HG03558 (cell line): ENCODE data around the gene TBXA2R.
"Not testable (repeated sequence)": the region's sequence is repeated elsewhere in the genome, so short reads cannot be mapped to it uniquely, and the experiment has no call there.

ENCODE experiments used
- ATAC-seq: cut with Tn5 transposase; IDR thresholded peaks from one replicate; pipeline ENCODE4 v1.9.1; 2021; ENCODE audit warnings: moderate number of reproducible peaks; ENCODE audit not compliant: unreplicated experiment; ENCODE audit errors: extremely low read depth

TBXA2R gene

DNA sequence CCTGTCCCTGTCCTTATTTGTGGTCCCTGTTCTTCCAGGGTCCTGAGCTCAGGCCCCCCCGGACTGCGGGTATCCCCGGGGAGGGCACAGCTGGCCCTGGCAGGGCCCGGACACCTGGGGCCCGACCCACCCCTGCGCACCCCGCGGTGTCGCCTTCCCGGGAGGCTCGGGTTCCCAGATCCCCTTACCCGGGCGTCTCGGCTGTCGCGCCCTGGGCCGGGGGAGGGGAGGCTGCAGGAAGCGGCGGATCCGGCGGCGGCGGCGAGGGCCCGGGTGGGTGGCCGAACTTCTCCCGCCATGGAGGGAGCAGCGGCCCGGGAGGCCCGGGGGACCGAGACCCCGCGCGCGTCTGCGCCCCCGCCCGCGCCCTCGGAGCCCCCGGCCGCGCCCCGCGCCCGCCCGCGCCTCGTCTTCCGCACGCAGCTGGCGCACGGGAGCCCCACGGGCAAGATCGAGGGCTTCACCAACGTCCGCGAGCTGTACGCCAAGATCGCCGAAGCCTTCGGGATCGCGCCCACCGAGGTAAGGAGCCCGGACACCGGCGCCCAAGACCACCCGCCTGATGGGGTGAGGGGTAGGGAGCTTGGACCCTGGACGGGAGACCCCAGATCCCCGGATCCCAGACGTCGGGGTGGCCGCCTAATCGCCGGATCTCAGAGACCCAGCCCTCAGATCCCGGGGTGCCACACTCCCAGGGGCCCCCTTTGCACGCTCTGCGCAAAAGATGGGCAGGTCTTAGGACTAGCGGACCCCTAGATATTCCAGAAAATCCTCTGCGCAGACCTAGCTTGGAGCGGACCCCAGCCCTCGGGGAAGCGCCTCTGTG is 21.2 kb downstream of the TBXA2R start, which contains the start of gene GIPC3:
Gene GIPC3 (plus strand): TSS at position 178 of the 826 bp plus-strand sequence. CDS start 120 bp downstream, at position 298.
- no peak for ATAC-seq

DNA sequence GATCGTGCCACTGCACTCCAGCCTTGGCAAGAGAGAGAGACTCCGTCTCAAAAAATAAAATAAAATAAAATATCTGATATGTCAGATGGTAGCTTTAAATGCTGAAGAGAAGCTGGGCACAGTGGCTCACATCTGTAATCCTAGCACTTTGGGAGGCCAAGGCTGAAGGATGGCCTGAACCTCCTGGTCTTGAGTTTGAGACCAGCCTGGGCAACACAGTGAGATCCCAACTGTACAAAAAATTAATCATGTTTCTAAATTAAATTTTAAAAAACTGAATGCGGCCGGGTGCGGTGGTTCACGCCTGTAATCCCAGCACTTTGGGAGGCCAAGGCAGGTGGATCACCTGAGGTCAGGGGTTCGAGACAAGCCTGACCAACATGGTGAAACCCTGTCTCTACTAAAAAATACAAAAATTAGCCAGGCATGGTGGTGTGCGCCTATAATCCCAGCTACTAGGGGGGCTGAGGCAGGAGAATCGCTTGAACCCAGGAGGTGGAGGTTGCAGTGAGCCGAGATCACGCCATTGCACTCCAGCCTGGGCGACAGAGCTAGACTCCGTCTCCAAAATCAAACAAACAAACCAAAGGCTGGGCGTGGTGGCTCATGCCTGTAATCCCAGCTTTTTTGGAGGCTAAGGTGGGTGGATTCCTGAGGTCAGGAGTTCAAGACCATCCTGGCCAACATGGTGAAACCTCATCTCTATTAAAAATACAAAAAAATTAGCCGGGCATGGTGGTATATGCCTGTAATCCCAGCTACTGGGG is 22.5 kb downstream of the TBXA2R start:
- ATAC-seq, result not testable (repeated sequence)

- ATAC-seq, result not testable (repeated sequence)
Measured at GRCh38 chr19:3581792-3582191, 24.9 kb downstream of the TBXA2R start.

DNA sequence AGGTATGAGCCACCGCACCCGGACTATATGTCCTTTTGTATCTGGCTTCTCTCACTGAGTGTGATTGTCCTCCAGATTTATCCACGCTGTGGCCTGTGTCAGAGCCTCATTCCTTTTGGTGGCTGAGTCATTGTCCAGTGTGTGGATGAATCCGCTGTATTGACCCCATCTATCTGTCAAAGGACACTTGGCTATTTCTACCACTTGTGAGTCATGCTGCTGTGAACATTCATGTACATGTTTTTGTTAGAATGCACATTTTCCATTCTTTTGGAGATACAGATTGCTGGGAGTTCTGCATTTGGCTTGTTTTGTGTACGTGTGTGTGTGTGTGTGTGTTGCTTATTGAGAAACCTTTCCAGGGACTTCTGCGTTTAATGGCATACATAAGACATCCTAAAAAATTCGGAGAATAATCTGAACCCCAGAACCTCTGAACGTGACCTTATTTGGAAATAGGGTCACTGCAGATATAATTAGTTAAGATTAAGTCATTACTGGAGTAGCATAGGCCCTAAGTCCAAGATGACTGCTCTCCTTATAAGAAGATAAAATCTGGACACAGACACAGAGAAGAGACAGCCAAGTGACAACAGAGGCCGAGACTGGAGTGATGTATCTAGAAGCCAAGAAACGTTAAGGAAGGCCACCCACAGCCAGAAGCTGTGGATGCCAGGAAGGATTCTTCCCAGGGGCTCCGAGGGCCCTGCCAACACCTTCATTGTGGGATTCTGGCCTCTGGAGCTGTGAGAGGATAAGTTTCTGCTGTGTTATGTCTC is 26.3 kb downstream of the TBXA2R start:
- ATAC-seq, result no peak

GRCh38 chr19:3578390-3578789 is 28.3 kb downstream of the TBXA2R start:
- ATAC-seq, result no peak

- ATAC-seq, result no peak
Measured at GRCh38 chr19:3577723-3578344, 28.8 kb downstream of the TBXA2R start.

- ATAC-seq, result no peak
Measured at GRCh38 chr19:3576696-3577443, 29.8 kb downstream of the TBXA2R start.

GRCh38 chr19:3575949-3576673 is 30.6 kb downstream of the TBXA2R start:
- ATAC-seq, result no peak

DNA sequence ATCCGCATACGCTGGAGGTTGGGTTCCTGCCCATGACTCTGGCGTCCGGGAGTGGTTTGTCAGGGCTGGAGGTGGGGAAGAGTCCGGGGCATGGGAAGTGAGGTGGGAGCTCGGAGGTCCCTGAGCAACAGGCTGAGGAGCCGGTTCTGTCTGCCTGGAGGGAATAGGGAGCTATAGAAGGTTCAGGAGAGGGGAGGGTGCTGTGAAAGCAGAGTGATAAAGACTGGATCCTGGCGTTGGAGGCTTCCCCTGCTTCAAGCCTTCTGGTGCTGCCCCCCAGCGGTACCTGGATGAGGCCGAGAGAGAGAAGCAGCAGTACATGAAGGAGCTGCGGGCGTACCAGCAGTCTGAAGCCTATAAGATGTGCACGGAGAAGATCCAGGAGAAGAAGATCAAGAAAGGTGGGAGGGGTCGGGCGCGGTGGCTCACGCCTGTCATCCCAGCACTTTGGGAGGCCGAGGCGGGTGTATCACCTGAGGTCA is 31.4 kb downstream of the TBXA2R start:
- no peak for ATAC-seq

GRCh38 chr19:3573858-3574637 is 32.6 kb downstream of the TBXA2R start:
- no peak for ATAC-seq

DNA sequence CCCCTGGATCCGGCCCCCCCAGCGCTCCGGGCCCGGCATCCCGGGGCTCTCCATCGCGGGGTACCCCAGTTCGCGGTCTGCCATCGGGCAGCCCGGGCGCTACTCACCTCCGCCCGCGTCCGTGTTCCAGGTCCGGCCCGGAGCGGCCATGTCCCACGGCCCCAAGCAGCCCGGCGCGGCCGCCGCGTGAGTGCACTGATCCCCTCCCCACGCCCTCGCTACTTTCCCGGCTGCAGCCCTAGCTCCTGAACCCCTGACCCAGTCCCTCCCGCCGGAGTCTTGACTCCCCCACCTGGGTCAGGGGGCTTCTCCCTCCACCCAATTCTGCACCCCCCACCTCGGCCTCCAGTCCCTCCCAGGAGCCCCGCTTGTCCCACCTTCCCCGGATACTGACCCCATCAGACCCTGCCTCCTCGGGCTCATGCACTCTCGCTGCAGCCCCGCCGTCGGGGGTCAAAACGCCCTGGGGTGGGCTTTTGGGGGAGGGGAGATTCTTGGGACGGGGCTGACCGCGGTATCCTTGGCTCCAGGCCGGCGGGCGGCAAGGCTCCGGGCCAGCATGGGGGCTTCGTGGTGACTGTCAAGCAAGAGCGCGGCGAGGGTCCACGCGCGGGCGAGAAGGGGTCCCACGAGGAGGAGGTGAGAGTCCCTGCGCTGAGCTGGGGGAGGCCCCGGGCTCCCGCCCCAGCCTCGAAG is 33.4 kb downstream of the TBXA2R start:
- ATAC-seq, result no peak

DNA sequence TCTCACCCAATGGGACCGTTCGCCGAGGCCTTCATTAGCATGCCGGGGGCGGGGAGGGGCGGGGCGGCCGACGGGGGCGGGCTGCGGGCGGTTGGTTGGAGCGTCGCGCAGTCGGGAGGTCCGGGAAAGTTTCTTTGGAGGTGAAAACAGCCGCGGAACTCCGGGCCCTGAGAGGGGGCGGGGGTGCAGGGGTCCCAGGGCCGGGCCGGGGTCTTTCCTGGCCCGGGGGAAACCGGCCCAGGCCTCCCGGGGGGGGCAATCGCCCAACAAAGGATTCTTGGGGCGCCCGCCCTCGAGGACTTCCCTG is 33.9 kb downstream of the TBXA2R start, which contains the start of gene HMG20B:
Gene HMG20B (plus strand): TSS at position 90 of the 307 bp plus-strand sequence. CDS start 366 bp downstream, outside the sequence.
- ATAC-seq, result no peak

DNA sequence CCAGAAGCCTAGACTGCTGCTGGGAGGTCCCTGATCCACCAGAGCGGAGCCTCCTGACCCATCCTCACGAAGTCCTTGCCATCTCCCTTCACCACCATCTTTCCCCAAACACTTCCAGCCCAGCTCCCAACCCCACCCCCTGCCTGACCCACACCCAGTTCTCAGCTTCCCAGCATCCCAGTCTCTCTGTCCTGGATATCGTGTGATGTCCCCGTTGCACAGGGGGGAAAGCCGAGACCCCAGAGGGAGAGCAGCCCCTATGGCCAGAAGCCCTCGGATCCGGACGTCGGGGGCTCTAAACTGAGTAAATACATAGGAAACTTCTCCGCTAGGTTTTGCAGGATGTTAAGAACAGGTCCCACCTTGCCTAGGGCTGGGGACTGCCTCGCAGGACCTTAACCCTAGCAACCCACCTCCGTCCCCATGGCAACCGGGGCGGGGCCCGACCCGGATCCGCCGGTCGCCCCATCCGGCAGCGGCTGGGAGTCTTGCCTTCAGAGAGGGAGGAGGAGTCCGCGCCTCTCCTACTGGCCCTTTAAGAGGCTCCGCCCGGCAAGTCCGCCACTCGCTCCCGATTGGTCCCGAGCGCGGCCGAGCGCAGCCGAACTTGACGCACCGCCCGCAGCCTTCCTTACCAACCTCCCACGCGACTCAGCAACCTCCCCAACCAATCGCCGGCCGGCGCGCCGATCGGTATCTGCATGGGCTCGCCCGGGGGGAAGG is 34.4 kb downstream of the TBXA2R start:
- peak; percentile 77 for ATAC-seq

GRCh38 chr19:3570606-3571011 is 36.1 kb downstream of the TBXA2R start:
- no peak for ATAC-seq

- not testable (repeated sequence) for ATAC-seq
Measured at GRCh38 chr19:3570042-3570441, 36.6 kb downstream of the TBXA2R start.

- no peak for ATAC-seq
Measured at GRCh38 chr19:3565139-3565538, 41.5 kb downstream of the TBXA2R start.
